Uterus (tissue), 4 donors: ENCODE data around the gene AHI1. TPM values are rescaled to one million over a fixed set of nuclear protein-coding genes. Genes with fewer than 3 reads are reported as not detected.
"Not testable (repeated sequence)": the region's sequence is repeated elsewhere in the genome, so short reads cannot be mapped to it uniquely, and the experiment has no call there.

Experiments
- DNase-seq, 2 donors: peaks; one replicate each; pipeline ENCODE4 v3.0.0-alpha.2; 2019 to 2020
- H3K27ac ChIP-seq, 2 donors: fragments of 200-600 bp; sonication (generic); 1 replicate in 1 of 2; 2 replicates in 1 of 2; pipeline ENCODE4 v1.5.1; 2016 to 2018
- H3K27me3 ChIP-seq, 2 donors: fragments of 200-600 bp; sonication (generic); one replicate each; pipeline ENCODE4 v1.5.1; 2018 to 2019; ENCODE audit warnings: control low read depth in 1 of 2
- H3K36me3 ChIP-seq, 2 donors: fragments of 200-600 bp; sonication (generic); one replicate each; pipeline ENCODE4 v1.5.1; 2019; ENCODE audit warnings: control low read depth in 1 of 2
- H3K4me1 ChIP-seq, 2 donors: fragments of 200-600 bp; sonication (generic); one replicate each; pipeline ENCODE4 v1.5.1; 2018 to 2019; ENCODE audit warnings: control low read depth in 1 of 2
- H3K4me3 ChIP-seq, 2 donors: fragments of 200-600 bp; sonication (generic); 1 replicate in 1 of 2; 2 replicates in 1 of 2; pipeline ENCODE4 v1.5.1; 2018 to 2019; ENCODE audit warnings: mild to moderate bottlenecking in 1 of 2
- H3K9me3 ChIP-seq, 2 donors: fragments of 200-600 bp; sonication (generic); one replicate each; pipeline ENCODE4 v1.5.1; 2019; ENCODE audit warnings: control low read depth in 1 of 2
- POLR2A ChIP-seq, 2 donors: fragments of 450-650 bp; IDR thresholded peaks; one replicate each; pipeline ENCODE4 v1.6.1; 2016; ENCODE audit warnings: antibody characterized with exemption in 2 of 2, mild to moderate bottlenecking in 1 of 2, moderate library complexity in 1 of 2
- intact Hi-C: fragments of 100-400 bp; cut with DNase I; formaldehyde crosslinking; loops from one replicate; pipeline ENCODE4 v1.15.1; 2023; ENCODE audit warnings: low total_unique reads
- total RNA-seq, 4 donors: library from RNA; depleted of rRNA in 3 of 4; stranded (reverse); fragments of >200 nt in 3 of 4; gene quantifications; one replicate each; pipeline versions ENCODE4 v1.1.0 to v1.2.4, GENCODE V29; 2014 to 2023
- TF ChIP-seq, protein P1 (sequence below), 4 experiments: fragments of 200-600 bp in 2 of 4; fragments of 450-650 bp in 2 of 4; sonication (generic) in 2 of 4; IDR thresholded peaks; one replicate each; pipeline ENCODE4 v1.5.1; 2016 to 2019; ENCODE audit warnings: antibody characterized with exemption in 4 of 4, mild to moderate bottlenecking in 2 of 4, moderate library complexity in 1 of 4
- donor health status: DM: yes; HTN: yes; CAD: no.

The AHI1 gene
- total RNA-seq, 4 donors from 2014 or later, result 43.5 to 85.1 (median 47.3) TPM

DNA sequence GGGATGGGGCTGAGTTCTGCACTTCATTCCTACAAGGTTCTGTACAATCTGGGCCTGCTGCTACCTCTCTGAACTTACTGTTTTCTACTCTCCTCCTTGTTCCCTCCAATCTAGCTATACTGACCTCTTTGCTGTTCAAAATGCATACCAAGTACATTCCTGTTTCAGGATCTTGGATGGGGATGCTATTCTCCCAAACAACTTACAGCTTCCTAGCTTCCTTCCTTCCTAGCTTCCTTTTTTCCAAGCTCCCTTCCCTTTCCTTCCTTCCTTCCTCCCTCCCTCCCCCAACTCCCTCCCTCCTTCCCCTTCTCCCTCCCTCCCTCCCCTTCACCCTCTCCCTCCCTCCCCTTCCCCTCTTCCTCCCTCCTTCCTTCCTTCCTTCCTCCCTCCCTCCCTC lies 117.9 kb downstream of the AHI1 start:
- Histone ChIP-seq H3K27ac (no peak overlapping the region), H3K4me3 (no peak overlapping the region), H3K36me3 (no peaks in the 10 kb centered on the region), H3K9me3 (no peaks in the 10 kb centered on the region), H3K4me1 (no peaks in the 10 kb centered on the region), H3K27me3 (no peaks in the 10 kb centered on the region)
- intact Hi-C loops, result no loop called here
- DNase-seq, result no peak
- TF ChIP-seq, protein P1, sequence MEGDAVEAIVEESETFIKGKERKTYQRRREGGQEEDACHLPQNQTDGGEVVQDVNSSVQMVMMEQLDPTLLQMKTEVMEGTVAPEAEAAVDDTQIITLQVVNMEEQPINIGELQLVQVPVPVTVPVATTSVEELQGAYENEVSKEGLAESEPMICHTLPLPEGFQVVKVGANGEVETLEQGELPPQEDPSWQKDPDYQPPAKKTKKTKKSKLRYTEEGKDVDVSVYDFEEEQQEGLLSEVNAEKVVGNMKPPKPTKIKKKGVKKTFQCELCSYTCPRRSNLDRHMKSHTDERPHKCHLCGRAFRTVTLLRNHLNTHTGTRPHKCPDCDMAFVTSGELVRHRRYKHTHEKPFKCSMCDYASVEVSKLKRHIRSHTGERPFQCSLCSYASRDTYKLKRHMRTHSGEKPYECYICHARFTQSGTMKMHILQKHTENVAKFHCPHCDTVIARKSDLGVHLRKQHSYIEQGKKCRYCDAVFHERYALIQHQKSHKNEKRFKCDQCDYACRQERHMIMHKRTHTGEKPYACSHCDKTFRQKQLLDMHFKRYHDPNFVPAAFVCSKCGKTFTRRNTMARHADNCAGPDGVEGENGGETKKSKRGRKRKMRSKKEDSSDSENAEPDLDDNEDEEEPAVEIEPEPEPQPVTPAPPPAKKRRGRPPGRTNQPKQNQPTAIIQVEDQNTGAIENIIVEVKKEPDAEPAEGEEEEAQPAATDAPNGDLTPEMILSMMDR (IDR thresholded peaks at IDR 0.05), result no peak
- TF ChIP-seq POLR2A (IDR thresholded peaks at IDR 0.05), result no peak

DNA sequence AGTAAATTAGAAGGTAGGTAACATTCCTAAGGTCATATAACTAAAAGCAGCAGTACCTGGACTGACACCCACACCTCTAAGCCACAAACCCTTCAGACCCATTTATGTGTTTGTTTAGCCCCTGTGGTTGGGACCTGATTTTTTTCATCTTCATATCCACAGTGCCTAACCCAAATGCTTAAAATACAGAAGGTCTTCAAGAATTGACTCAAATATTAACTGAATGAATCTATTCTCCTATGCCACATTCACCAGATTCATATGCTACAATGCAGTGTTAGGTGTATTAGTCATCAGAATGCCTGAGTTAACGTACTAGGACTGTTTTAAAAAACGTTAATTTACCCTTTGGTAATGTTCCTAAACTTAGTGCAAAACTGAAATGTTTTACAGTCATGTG lies 124.8 kb downstream of the AHI1 start:
- H3K4me1 ChIP-seq, result no peaks in the 10 kb centered on the region

DNA sequence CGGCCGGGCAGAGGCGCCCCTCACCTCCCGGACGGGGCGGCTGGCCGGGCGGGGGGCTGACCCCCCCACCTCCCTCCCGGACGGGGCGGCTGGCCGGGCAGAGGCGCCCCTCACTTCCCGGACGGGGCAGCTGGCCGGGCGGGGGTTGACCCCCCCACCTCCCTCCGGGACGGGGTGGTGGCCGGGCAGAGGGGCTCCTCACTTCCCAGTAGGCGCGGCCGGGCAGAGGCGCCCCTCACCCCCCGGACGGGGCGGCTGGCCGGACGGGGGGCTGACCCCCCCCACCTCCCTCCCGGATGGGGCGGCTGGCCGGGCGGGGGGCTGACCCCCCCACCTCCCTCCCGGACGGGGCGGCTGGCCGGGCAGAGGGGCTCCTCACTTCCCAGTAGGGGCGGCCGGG lies 133.9 kb downstream of the AHI1 start:
- H3K4me1 ChIP-seq, H3K27ac ChIP-seq, H3K4me3 ChIP-seq, H3K9me3 ChIP-seq, H3K27me3 ChIP-seq, DNase-seq, H3K36me3 ChIP-seq, intact Hi-C loops: not testable (repeated sequence)

More for the DNA sequence above, 124.8 kb downstream of the AHI1 start:
- no peak for TF ChIP-seq POLR2A (IDR thresholded peaks at IDR 0.05)
- TF ChIP-seq, protein P1 (IDR thresholded peaks at IDR 0.05), result no peak
- no peak for DNase-seq
- Histone ChIP-seq H3K27me3 (no peaks in the 10 kb centered on the region), H3K4me3 (no peak overlapping the region), H3K9me3 (no peaks in the 10 kb centered on the region), H3K27ac (no peak overlapping the region), H3K36me3 (no peaks in the 10 kb centered on the region)
- intact Hi-C loops, result no loop called here

DNA sequence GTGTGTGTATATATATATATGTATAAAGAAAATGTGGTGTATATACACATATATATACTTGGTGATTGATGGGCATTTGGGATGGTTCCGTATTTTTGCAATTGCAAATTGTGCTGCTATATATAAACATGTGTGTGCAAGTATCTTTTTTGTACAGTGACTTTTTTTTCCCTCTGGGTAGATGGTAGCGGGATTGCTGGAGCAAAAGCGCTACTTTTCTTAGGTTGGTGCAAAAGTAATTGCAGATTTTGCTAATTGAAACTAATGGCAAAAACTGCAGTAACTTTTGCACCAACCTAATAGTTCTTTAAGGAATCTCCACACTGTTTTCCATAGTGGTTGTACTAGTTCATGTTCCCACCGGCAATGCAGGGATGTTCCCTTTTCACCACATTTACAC lies 135.4 kb downstream of the AHI1 start:
- H3K27ac ChIP-seq, result no peak overlapping the region
- intact Hi-C loops, result no loop called here
- no peak overlapping the region for H3K4me3 ChIP-seq
- TF ChIP-seq, protein P1 (IDR thresholded peaks at IDR 0.05), result no peak
- no peak for TF ChIP-seq POLR2A (IDR thresholded peaks at IDR 0.05)
- H3K4me1 ChIP-seq, result no peaks in the 10 kb centered on the region
- H3K9me3 ChIP-seq, result no peaks in the 10 kb centered on the region
- no peaks in the 10 kb centered on the region for H3K36me3 ChIP-seq
- no peaks in the 10 kb centered on the region for H3K27me3 ChIP-seq
- DNase-seq, result no peak

DNA sequence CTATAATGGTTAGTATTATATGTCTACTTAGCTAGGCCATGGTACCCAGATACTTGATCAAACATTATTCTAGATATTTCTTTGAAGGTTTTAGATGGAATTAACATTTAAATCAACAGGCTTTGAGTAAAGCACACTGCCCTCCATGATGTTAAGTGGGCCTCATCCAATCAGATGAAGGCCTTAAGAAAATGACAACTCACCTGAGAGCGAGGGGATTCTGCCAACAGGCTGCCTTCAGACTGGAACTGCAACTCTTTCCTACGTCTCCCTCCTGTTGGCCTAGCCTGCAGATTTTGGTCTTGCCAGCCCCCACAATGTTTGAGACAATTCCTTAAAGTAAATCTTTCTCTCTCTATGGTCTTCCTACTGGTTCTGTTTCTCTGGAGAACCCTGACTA lies 137.3 kb downstream of the AHI1 start:
- Histone ChIP-seq H3K9me3 (no peaks in the 10 kb centered on the region), H3K4me1 (no peaks in the 10 kb centered on the region), H3K27ac (no peak overlapping the region), H3K4me3 (no peak overlapping the region), H3K36me3 (no peaks in the 10 kb centered on the region), H3K27me3 (no peaks in the 10 kb centered on the region)
- TF ChIP-seq, protein P1 (IDR thresholded peaks at IDR 0.05), result no peak
- no peak for TF ChIP-seq POLR2A (IDR thresholded peaks at IDR 0.05)
- intact Hi-C loops, result no loop called here
- DNase-seq, result no peak

DNA sequence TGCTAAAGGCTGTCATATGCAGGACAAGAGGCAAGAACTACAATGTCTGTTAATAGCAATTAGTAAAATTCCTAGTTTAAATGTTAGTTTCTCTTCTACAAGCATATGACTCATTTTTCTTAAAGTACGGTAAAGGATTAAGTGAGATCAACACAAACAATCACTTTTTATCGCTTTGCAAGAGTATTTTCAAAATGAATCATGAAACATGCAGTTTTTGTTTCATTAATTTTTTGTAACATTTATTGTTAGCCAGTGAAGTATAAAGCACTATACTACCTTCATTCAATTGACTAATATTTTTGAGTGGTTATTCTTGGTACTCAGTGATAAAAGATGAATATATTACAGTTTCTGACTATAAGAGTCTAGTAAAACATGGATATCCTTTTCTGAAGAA lies 138.6 kb downstream of the AHI1 start:
- H3K36me3 ChIP-seq, result no peaks in the 10 kb centered on the region
- TF ChIP-seq POLR2A (IDR thresholded peaks at IDR 0.05), result no peak
- TF ChIP-seq, protein P1 (IDR thresholded peaks at IDR 0.05), result no peak
- H3K27ac ChIP-seq, result no peak overlapping the region
- H3K4me1 ChIP-seq, result no peaks in the 10 kb centered on the region
- no peaks in the 10 kb centered on the region for H3K27me3 ChIP-seq
- H3K9me3 ChIP-seq, result no peaks in the 10 kb centered on the region
- H3K4me3 ChIP-seq, result no peak overlapping the region
- no peak for DNase-seq
- intact Hi-C loops, result no loop called here
